Astrocyte (in vitro differentiated cells and primary cell): ENCODE data around the gene ABCC3. TPM values are rescaled to one million over a fixed set of nuclear protein-coding genes. Genes with fewer than 3 reads are reported as not detected.

Experiments used
- DNase-seq: peaks from one replicate; pipeline ENCODE4 v3.0.0-alpha.2; 2010; ENCODE audit warnings: low read depth
- FAIRE-seq: peaks from 2 replicates; lab custom pipeline; 2011; peaks lifted over from hg19 to GRCh38; lab: Jason Lieb, UNC
- H2AFZ ChIP-seq: 2 replicates; pipeline ENCODE4 v1.6.0; 2012; ENCODE audit warnings: low read depth, low read length, inconsistent platforms
- H3K27ac ChIP-seq: 2 replicates; pipeline ENCODE4 v1.5.1; 2011; ENCODE audit warnings: low read depth, low read length, inconsistent platforms
- H3K27me3 ChIP-seq: 2 replicates; pipeline ENCODE4 v1.6.0; 2011; ENCODE audit warnings: low read length, inconsistent platforms; ENCODE audit not compliant: insufficient read depth
- H3K36me3 ChIP-seq: 2 replicates; pipeline ENCODE4 v1.5.1; 2011; ENCODE audit warnings: low read length, inconsistent platforms; ENCODE audit not compliant: insufficient read depth
- H3K4me1 ChIP-seq: 2 replicates; pipeline ENCODE4 v1.5.1; 2011; ENCODE audit warnings: low read length, inconsistent platforms; ENCODE audit not compliant: insufficient read depth
- H3K4me2 ChIP-seq: 2 replicates; pipeline ENCODE4 v1.6.0; 2012; ENCODE audit warnings: low read length, inconsistent platforms
- H3K4me3 ChIP-seq: 2 replicates; pipeline ENCODE4 v1.5.1; 2011; ENCODE audit warnings: low read depth, mild to moderate bottlenecking, low read length, inconsistent platforms; ENCODE audit not compliant: insufficient read depth
- H3K79me2 ChIP-seq: 2 replicates; pipeline ENCODE4 v1.6.0; 2012; ENCODE audit warnings: mild to moderate bottlenecking, low read length, inconsistent platforms; ENCODE audit not compliant: insufficient read depth
- H3K9ac ChIP-seq: 2 replicates; pipeline ENCODE4 v1.6.0; 2012; ENCODE audit warnings: mild to moderate bottlenecking, low read length, inconsistent platforms
- H3K9me3 ChIP-seq: 2 replicates; pipeline ENCODE4 v1.5.1; 2012; ENCODE audit warnings: low read depth, mild to moderate bottlenecking, low read length, inconsistent platforms; ENCODE audit not compliant: insufficient read depth
- H4K20me1 ChIP-seq: 2 replicates; pipeline ENCODE4 v1.6.0; 2012; ENCODE audit warnings: low read length, inconsistent platforms; ENCODE audit not compliant: insufficient read depth
- H3K27ac Mint-ChIP-seq: one replicate; pipeline ENCODE4 v1.8.0; 2021; ENCODE audit warnings: mild to moderate bottlenecking, mixed read lengths; ENCODE audit not compliant: unreplicated experiment
- H3K27me3 Mint-ChIP-seq: one replicate; pipeline ENCODE4 v1.8.0; 2021; ENCODE audit warnings: low read depth, mixed read lengths; ENCODE audit not compliant: unreplicated experiment
- H3K36me3 Mint-ChIP-seq: one replicate; pipeline ENCODE4 v1.8.0; 2021; ENCODE audit warnings: low read depth, mixed read lengths; ENCODE audit not compliant: unreplicated experiment
- H3K4me1 Mint-ChIP-seq: one replicate; pipeline ENCODE4 v1.8.0; 2021; ENCODE audit warnings: low read depth, mixed read lengths; ENCODE audit not compliant: unreplicated experiment
- H3K4me3 Mint-ChIP-seq: one replicate; pipeline ENCODE4 v1.8.0; 2021; ENCODE audit warnings: mild to moderate bottlenecking, moderate library complexity, mixed read lengths; ENCODE audit not compliant: unreplicated experiment
- H3K9me3 Mint-ChIP-seq: one replicate; pipeline ENCODE4 v1.8.0; 2021; ENCODE audit warnings: mild to moderate bottlenecking, mixed read lengths; ENCODE audit not compliant: unreplicated experiment
- EZH2 ChIP-seq: IDR thresholded peaks from 2 replicates; pipeline ENCODE4 v1.6.1; 2012; ENCODE audit warnings: mild to moderate bottlenecking, low read length, inconsistent platforms; ENCODE audit not compliant: insufficient read depth
- total RNA-seq: library from RNA; stranded (reverse); gene quantifications from 2 replicates; pipeline ENCODE4 v1.2.1, GENCODE V29; 2021
- TF ChIP-seq, protein P1 (sequence below): IDR thresholded peaks from 2 replicates; pipeline ENCODE4 v1.5.1; 2011; ENCODE audit warnings: low read depth, mild to moderate bottlenecking, inconsistent platforms, low read length, moderate library complexity; ENCODE audit not compliant: insufficient read depth

ABCC3 gene
- total RNA-seq, 1 donor from 2014 or later = 0.41 TPM

DNA sequence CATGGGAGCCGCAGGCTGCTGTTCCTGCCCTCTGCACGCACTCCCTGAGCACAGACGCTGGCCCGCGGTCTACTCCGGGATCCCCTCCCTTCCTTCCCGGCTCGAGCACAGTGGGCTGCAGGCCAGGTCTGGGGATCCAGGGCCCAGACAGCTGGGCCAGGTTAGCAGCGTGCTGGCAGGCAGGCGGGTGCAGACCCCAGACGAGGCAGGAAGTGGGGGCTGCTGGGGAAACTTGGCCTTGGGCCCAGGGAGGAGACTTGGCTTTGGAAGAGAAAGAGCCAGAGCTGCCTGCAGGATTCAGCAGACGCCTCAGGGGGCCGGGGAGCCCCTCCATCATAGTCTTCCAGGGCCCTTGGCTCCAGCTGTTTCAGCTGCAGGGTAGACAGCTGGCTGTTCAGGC is 30.2 kb upstream of the ABCC3 start:
- Mint-ChIP-seq H3K27me3 (peaks cover 49% of the 10 kb centered on the region), H3K4me3 (no peak overlapping the region), H3K36me3 (no peaks in the 10 kb centered on the region), H3K4me1 (peaks cover 8% of the 10 kb centered on the region), H3K27ac (no peak overlapping the region), H3K9me3 (no peaks in the 10 kb centered on the region)
- Histone ChIP-seq H3K9me3 (no peaks in the 10 kb centered on the region), H3K4me3 (no peak overlapping the region), H3K27ac (no peak overlapping the region), H3K27me3 (no peaks in the 10 kb centered on the region), H3K4me1 (peaks cover 8% of the 10 kb centered on the region), H2AFZ (peak overlapping the region; percentile 60), H3K79me2 (no peaks in the 10 kb centered on the region), H3K9ac (no peak overlapping the region), H3K4me2 (peak overlapping the region; percentile 62), H4K20me1 (no peaks in the 10 kb centered on the region), H3K36me3 (no peaks in the 10 kb centered on the region)
- TF ChIP-seq EZH2 = no peak
- TF ChIP-seq, protein P1, sequence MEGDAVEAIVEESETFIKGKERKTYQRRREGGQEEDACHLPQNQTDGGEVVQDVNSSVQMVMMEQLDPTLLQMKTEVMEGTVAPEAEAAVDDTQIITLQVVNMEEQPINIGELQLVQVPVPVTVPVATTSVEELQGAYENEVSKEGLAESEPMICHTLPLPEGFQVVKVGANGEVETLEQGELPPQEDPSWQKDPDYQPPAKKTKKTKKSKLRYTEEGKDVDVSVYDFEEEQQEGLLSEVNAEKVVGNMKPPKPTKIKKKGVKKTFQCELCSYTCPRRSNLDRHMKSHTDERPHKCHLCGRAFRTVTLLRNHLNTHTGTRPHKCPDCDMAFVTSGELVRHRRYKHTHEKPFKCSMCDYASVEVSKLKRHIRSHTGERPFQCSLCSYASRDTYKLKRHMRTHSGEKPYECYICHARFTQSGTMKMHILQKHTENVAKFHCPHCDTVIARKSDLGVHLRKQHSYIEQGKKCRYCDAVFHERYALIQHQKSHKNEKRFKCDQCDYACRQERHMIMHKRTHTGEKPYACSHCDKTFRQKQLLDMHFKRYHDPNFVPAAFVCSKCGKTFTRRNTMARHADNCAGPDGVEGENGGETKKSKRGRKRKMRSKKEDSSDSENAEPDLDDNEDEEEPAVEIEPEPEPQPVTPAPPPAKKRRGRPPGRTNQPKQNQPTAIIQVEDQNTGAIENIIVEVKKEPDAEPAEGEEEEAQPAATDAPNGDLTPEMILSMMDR = no peak
- FAIRE-seq = no peak
- DNase-seq = peak; percentile 56

DNA sequence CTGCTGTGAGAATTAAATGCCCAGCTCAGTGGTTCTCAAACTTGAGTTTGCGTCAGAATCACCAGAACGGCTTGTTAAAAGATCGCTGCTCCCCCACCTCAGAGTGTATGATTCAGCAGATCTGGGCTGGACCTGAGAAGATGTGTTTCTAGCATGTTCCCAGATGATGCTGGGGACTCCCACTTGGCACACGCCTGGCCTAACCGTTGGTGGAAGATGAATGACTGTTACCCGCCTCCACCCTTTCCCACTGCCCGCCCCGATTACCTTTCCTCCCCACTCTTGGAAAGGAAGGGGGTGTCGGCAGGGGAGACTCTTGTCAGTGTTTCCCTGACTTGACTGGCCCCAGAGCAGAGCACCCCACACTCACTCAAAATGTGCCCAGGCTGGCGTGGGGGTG is 29.3 kb upstream of the ABCC3 start:
- no peaks in the 10 kb centered on the region for H3K36me3 Mint-ChIP-seq
- Histone ChIP-seq H3K4me3 (no peak overlapping the region), H3K9ac (no peak overlapping the region), H4K20me1 (no peaks in the 10 kb centered on the region), H3K36me3 (no peaks in the 10 kb centered on the region), H3K79me2 (no peaks in the 10 kb centered on the region), H3K9me3 (no peaks in the 10 kb centered on the region), H3K27ac (no peak overlapping the region), H3K4me2 (no peak overlapping the region), H3K27me3 (no peaks in the 10 kb centered on the region), H2AFZ (no peak overlapping the region), H3K4me1 (peaks cover 8% of the 10 kb centered on the region)
- H3K27ac Mint-ChIP-seq = no peak overlapping the region
- peaks cover 9% of the 10 kb centered on the region for H3K4me1 Mint-ChIP-seq
- peaks cover 51% of the 10 kb centered on the region for H3K27me3 Mint-ChIP-seq
- TF ChIP-seq EZH2 = no peak
- TF ChIP-seq, protein P1 = no peak
- peak; percentile 36 for DNase-seq
- H3K9me3 Mint-ChIP-seq = no peaks in the 10 kb centered on the region
- FAIRE-seq = no peak
- no peak overlapping the region for H3K4me3 Mint-ChIP-seq

DNA sequence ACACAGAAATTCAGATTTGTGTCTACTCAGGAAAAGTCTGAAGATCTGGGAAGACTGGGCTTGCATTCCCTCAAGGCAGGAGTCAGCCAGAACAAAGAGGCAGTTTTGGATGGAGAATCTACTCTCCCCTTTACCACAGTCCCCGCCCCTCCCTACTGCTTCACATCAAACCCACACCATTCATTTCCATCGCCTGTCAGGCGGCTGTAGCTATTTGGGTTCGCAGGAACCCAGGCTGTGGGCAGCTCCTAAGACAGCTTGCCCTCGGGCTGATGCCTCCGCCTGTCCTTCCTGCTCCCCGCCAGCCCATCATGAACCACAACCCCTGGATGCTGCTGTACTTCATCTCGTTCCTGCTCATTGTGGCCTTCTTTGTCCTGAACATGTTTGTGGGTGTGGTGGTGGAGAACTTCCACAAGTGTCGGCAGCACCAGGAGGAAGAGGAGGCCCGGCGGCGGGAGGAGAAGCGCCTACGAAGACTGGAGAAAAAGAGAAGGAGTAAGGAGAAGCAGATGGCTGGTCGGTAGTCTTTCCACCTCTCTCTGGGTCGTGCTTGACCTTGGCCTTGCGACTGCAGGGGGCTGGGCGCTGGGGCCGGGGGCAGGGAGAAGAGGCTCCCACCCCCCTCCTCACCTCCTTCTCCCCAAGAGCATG is 27.0 kb upstream of the ABCC3 start:
- no peaks in the 10 kb centered on the region for H3K9me3 ChIP-seq
- no peak overlapping the region for H3K9ac ChIP-seq
- no peaks in the 10 kb centered on the region for H3K27me3 ChIP-seq
- H3K4me1 ChIP-seq = peaks cover 8% of the 10 kb centered on the region
- H2AFZ ChIP-seq = no peak overlapping the region
- H3K4me3 Mint-ChIP-seq = no peak overlapping the region
- no peak overlapping the region for H3K4me3 ChIP-seq
- FAIRE-seq (no peak), DNase-seq (no peak)
- no peak overlapping the region for H3K27ac ChIP-seq
- no peaks in the 10 kb centered on the region for H3K36me3 Mint-ChIP-seq
- H3K36me3 ChIP-seq = no peaks in the 10 kb centered on the region
- H4K20me1 ChIP-seq = no peaks in the 10 kb centered on the region
- no peaks in the 10 kb centered on the region for H3K79me2 ChIP-seq
- peaks cover 47% of the 10 kb centered on the region for H3K27me3 Mint-ChIP-seq
- no peak overlapping the region for H3K4me2 ChIP-seq
- no peak overlapping the region for H3K27ac Mint-ChIP-seq
- no peaks in the 10 kb centered on the region for H3K9me3 Mint-ChIP-seq
- H3K4me1 Mint-ChIP-seq = peaks cover 9% of the 10 kb centered on the region
- TF ChIP-seq, protein P1 = no peak
- no peak for TF ChIP-seq EZH2
